Stimulated activated CD8-positive, alpha-beta memory T cell treated with anti-CD3 and anti-CD28 coated beads, Interleukin-15, amount 100 ng/mL, for 4 hours (primary cell): ENCODE results near the gene CTNNBIP1.

Experiments
- DNase-seq, 2 donors: peaks; one replicate each; pipeline ENCODE4 v3.0.0-alpha.2; 2020; ENCODE audit warnings: low read depth in 2 of 2

The CTNNBIP1 gene

GRCh38 chr1:9853249-9853595 lies 56.8 kb downstream of the CTNNBIP1 start:
- no peak for DNase-seq

- no peak for DNase-seq
Measured at GRCh38 chr1:9852410-9853248, 57.4 kb downstream of the CTNNBIP1 start.

GRCh38 chr1:9852004-9852403 lies 58.1 kb downstream of the CTNNBIP1 start:
- no peak for DNase-seq

GRCh38 chr1:9850442-9851162 lies 59.5 kb downstream of the CTNNBIP1 start:
- no peak for DNase-seq

- no peak for DNase-seq
Measured at GRCh38 chr1:9849691-9850441, 60.2 kb downstream of the CTNNBIP1 start.

- no peak for DNase-seq
Measured at GRCh38 chr1:9848022-9848421, 62.0 kb downstream of the CTNNBIP1 start.

- no peak for DNase-seq
Measured at GRCh38 chr1:9847269-9847668, 62.8 kb downstream of the CTNNBIP1 start.

- DNase-seq, result no peak
Measured at GRCh38 chr1:9846611-9847171, 63.4 kb downstream of the CTNNBIP1 start.

- no peak for DNase-seq
Measured at GRCh38 chr1:9845914-9846313, 64.2 kb downstream of the CTNNBIP1 start.

GRCh38 chr1:9844756-9845155 lies 65.3 kb downstream of the CTNNBIP1 start:
- no peak for DNase-seq

GRCh38 chr1:9844106-9844505 lies 66.0 kb downstream of the CTNNBIP1 start:
- DNase-seq, result no peak

GRCh38 chr1:9843576-9843945 lies 66.5 kb downstream of the CTNNBIP1 start:
- DNase-seq, result no peak

- no peak for DNase-seq
Measured at GRCh38 chr1:9842781-9843575, 67.1 kb downstream of the CTNNBIP1 start.

- DNase-seq, result no peak
Measured at GRCh38 chr1:9842073-9842711, 67.9 kb downstream of the CTNNBIP1 start.

GRCh38 chr1:9841460-9841859 lies 68.6 kb downstream of the CTNNBIP1 start:
- no peak for DNase-seq

GRCh38 chr1:9840176-9840575 lies 69.9 kb downstream of the CTNNBIP1 start:
- no peak for DNase-seq

GRCh38 chr1:9838946-9839345 lies 71.1 kb downstream of the CTNNBIP1 start:
- no peak for DNase-seq

- DNase-seq, result no peak
Measured at GRCh38 chr1:9836632-9836960, 73.5 kb downstream of the CTNNBIP1 start.

- DNase-seq, result no peak
Measured at GRCh38 chr1:9835758-9836631, 74.1 kb downstream of the CTNNBIP1 start.

- DNase-seq, result no peak
Measured at GRCh38 chr1:9835404-9835757, 74.7 kb downstream of the CTNNBIP1 start.
